ENCODE data around the gene MAN2A1. TPM values are rescaled to one million over a fixed set of nuclear protein-coding genes. Genes with fewer than 3 reads are reported as not detected.

MAN2A1 gene
- total and polyA plus RNA-seq, 4 donors: 29.5 to 107 (median 42.0) TPM

DNA sequence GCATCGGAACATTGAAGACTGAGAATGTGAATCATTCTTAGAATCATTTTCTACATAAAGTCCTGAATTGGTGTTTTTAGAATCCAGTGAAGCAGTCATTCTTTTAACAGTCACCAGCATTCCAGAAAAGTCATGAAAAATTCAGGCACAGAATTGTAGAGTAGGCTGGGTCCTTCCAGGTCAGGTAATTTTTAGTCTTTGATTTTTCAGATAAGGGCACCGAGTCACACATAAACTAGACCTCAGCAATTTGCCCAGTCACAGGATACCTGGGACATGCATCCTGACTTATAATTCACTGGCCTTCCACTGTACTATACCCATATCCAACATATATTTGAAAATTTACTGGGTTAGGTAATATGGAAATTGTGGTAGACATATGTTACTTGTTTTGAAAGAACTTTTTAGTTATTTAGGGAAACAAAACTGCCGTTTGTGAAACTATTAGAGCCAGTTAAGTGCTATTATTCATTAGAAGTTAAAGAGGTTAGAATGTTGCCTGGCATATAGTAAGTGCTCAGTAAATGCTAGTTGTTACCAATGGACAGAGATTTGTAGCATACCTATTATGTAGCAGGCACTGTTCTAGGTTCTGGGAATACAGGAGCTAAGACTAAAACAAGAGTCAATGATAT is 10.9 kb downstream of the MAN2A1 start:
- Histone ChIP-seq H3K36me3 (ENCODE audit: control insufficient read depth, insufficient read depth, low read length) (no peaks in the 10 kb centered on the region), H3K9me3 (ENCODE audit: control insufficient read depth, insufficient read depth, low read length) (peaks cover 1% of the 10 kb centered on the region), H3K27me3 (ENCODE audit: control insufficient read depth, insufficient read depth, low read length) (no peaks in the 10 kb centered on the region), H3K4me1 (ENCODE audit: control insufficient read depth, insufficient read depth, low read length) (no peaks in the 10 kb centered on the region), H3K27ac (ENCODE audit: low read depth, low read length) (no peak overlapping the region), H3K4me3 (ENCODE audit: low read depth, low read length) (no peak overlapping the region)
- WGBS (ENCODE audit: insufficient coverage): 89% methylated on average over 1 of the region's 3 CpGs
- DNase-seq (ENCODE audit: low read depth in 4 of 6, low spot score in 6 of 6): no peak

DNA sequence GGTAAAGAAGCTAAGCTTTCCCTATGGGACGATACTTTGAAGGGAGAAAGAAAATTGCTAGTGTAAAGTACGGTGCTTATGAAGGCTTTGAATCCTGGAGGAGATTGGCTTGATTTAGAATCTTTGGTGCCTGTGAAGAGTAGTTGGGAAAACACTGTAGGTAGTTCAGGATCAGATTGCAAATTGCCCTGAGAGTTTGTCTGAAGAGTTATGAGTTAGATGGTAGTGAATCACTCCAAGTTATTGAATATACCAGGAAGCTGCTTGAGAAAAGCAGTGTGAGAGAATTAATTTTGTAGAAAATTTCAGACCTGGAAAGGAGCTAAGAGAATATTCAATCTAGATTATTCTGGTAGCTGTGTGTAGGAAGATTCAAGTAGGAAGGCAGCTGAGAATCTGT is 11.5 kb downstream of the MAN2A1 start:
- Histone ChIP-seq H3K9me3 (ENCODE audit: control insufficient read depth, insufficient read depth, low read length) (peaks cover 1% of the 10 kb centered on the region), H3K4me3 (ENCODE audit: low read depth, low read length) (no peak overlapping the region), H3K36me3 (ENCODE audit: control insufficient read depth, insufficient read depth, low read length) (no peaks in the 10 kb centered on the region), H3K27ac (ENCODE audit: low read depth, low read length) (no peak overlapping the region), H3K27me3 (ENCODE audit: control insufficient read depth, insufficient read depth, low read length) (no peaks in the 10 kb centered on the region), H3K4me1 (ENCODE audit: control insufficient read depth, insufficient read depth, low read length) (no peaks in the 10 kb centered on the region)
- WGBS (ENCODE audit: insufficient coverage): 88% methylated on average over 2 of the region's 2 CpGs
- DNase-seq (ENCODE audit: low read depth in 4 of 6, low spot score in 6 of 6): no peak

DNA sequence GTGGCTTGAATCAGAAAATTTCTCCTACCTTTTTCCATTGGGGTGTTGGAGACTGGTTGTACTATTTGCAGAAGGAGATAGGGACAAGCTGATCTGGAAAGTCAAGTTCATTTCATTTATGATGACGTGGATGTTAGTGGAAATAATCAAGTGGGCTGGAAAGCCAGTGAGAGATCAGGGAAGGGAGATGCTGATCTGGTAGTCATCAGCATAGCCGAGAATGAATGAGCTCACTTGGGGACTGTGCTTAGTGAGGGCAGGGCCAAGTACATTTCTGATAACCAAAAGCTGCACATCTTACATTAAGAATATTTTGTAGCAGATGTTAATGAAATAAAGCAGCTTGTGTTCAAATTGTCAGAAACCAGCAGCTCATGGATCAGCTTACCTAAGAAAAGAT is 12.1 kb downstream of the MAN2A1 start:
- WGBS (ENCODE audit: insufficient coverage): 57% methylated on average over 1 of the region's 2 CpGs
- no peaks in the 10 kb centered on the region for H3K36me3 ChIP-seq (ENCODE audit: control insufficient read depth, insufficient read depth, low read length)
- no peaks in the 10 kb centered on the region for H3K4me1 ChIP-seq (ENCODE audit: control insufficient read depth, insufficient read depth, low read length)
- H3K9me3 ChIP-seq (ENCODE audit: control insufficient read depth, insufficient read depth, low read length): peaks cover 1% of the 10 kb centered on the region
- H3K27ac ChIP-seq (ENCODE audit: low read depth, low read length): no peak overlapping the region
- no peak overlapping the region for H3K4me3 ChIP-seq (ENCODE audit: low read depth, low read length)
- no peak for DNase-seq (ENCODE audit: low read depth in 4 of 6, low spot score in 6 of 6)
- H3K27me3 ChIP-seq (ENCODE audit: control insufficient read depth, insufficient read depth, low read length): no peaks in the 10 kb centered on the region

DNA sequence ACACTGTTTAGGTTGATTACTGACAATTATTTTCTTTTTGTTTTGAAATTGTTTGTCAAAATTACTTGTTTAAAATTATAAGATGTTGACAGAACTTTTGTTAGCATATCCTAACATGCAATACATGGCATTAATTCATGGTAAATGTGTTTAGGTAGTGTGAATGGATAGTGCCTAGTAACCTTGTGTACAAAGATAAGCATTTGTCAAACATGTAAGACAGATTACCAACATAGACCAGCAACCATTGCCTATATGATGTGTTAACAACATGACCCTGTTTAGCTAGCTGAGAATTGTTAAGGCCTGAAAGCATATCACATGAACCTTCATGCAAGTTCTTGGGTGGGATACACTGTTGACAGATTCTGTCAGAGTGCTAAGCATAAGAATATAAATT is 13.4 kb downstream of the MAN2A1 start:
- Histone ChIP-seq H3K9me3 (ENCODE audit: control insufficient read depth, insufficient read depth, low read length) (peaks cover 1% of the 10 kb centered on the region), H3K36me3 (ENCODE audit: control insufficient read depth, insufficient read depth, low read length) (no peaks in the 10 kb centered on the region), H3K4me3 (ENCODE audit: low read depth, low read length) (no peak overlapping the region), H3K27ac (ENCODE audit: low read depth, low read length) (no peak overlapping the region), H3K4me1 (ENCODE audit: control insufficient read depth, insufficient read depth, low read length) (no peaks in the 10 kb centered on the region), H3K27me3 (ENCODE audit: control insufficient read depth, insufficient read depth, low read length) (no peaks in the 10 kb centered on the region)
- no peak for DNase-seq (ENCODE audit: low read depth in 4 of 6, low spot score in 6 of 6)

DNA sequence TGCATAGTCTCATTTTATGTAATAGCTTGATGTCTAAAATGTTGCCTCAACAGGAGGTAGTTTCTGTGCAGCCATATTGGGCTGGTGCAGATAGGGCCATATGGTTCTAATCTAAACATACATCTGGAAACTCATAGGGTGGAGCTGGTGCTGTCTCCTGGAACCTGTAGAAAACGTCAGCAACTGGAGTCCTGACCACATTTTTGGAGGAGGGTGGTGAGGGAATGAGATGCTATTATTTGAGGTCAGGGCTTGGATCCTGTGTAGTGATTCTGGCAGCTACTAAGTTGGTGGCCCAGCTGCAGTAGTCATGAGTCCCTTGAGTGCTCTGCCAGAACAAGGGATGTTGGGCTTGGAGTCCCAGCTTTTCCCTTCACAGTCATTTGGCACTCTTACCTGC is 14.1 kb downstream of the MAN2A1 start:
- Histone ChIP-seq H3K4me3 (ENCODE audit: low read depth, low read length) (no peak overlapping the region), H3K27me3 (ENCODE audit: control insufficient read depth, insufficient read depth, low read length) (no peaks in the 10 kb centered on the region), H3K36me3 (ENCODE audit: control insufficient read depth, insufficient read depth, low read length) (no peaks in the 10 kb centered on the region), H3K4me1 (ENCODE audit: control insufficient read depth, insufficient read depth, low read length) (no peaks in the 10 kb centered on the region), H3K9me3 (ENCODE audit: control insufficient read depth, insufficient read depth, low read length) (no peaks in the 10 kb centered on the region), H3K27ac (ENCODE audit: low read depth, low read length) (no peak overlapping the region)
- no peak for DNase-seq (ENCODE audit: low read depth in 4 of 6, low spot score in 6 of 6)
- 71% methylated on average over 1 of the region's 1 CpG for WGBS (ENCODE audit: insufficient coverage)

DNA sequence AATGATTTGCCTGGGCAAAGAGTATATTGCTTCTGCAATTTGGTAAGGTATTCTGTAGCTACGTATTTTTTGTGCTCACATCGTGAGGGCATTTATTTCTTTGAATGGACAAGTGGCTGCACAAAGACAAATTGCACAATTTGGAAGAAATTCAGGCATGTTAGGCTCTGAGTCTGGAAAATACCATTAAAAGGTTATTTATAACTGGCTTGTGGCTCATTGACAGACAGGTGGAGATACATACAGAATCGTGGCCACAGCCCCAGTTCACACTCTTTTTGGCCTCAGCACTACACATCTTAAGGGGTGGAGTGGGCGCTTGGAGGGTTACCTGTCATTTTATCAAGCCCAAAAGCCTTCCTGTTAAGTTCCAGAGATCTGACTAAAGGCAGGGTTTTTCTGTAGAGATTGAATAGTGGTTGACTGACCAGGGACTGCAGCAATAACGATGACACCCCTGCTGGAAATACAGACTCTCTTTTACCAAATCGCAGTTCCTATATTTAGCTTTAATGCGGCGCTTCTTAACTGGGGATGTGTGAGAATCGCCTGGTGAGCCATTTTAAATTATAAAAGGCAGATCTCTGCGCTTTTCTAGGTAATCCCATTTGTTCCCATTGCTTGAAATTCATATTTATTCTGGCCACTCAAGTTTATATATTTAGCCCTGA is 14.7 kb downstream of the MAN2A1 start:
- Histone ChIP-seq H3K36me3 (ENCODE audit: control insufficient read depth, insufficient read depth, low read length) (no peaks in the 10 kb centered on the region), H3K27ac (ENCODE audit: low read depth, low read length) (no peak overlapping the region), H3K9me3 (ENCODE audit: control insufficient read depth, insufficient read depth, low read length) (no peaks in the 10 kb centered on the region), H3K27me3 (ENCODE audit: control insufficient read depth, insufficient read depth, low read length) (no peaks in the 10 kb centered on the region), H3K4me3 (ENCODE audit: low read depth, low read length) (no peak overlapping the region), H3K4me1 (ENCODE audit: control insufficient read depth, insufficient read depth, low read length) (no peaks in the 10 kb centered on the region)
- DNase-seq (ENCODE audit: low read depth in 4 of 6, low spot score in 6 of 6): peak in 1 of 6 donors; percentile 10
- whole genome bisulfite sequencing (ENCODE audit: insufficient coverage): 68% methylated on average over 6 of the region's 10 CpGs

DNA sequence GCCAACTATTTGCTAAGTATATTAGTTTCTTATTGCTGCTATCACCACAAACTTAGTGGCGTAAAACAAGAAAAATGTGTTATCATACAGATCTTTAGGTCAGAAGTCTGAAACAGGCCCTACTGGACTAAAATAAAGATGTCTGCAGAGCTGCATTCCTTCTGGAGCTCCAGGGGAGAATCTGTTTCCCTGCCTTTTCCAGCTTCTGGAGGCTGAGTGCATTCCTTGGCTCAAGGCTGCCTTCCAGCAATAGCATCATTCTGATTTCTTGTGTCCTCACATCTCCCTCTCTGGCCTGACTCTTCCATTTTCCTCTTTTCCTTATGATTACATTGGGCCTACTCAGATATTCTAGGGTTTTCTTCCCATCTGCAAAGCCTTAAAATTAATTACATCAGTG is 15.9 kb downstream of the MAN2A1 start:
- Histone ChIP-seq H3K4me3 (ENCODE audit: low read depth, low read length) (no peak overlapping the region), H3K4me1 (ENCODE audit: control insufficient read depth, insufficient read depth, low read length) (no peaks in the 10 kb centered on the region), H3K9me3 (ENCODE audit: control insufficient read depth, insufficient read depth, low read length) (no peaks in the 10 kb centered on the region), H3K36me3 (ENCODE audit: control insufficient read depth, insufficient read depth, low read length) (no peaks in the 10 kb centered on the region), H3K27me3 (ENCODE audit: control insufficient read depth, insufficient read depth, low read length) (no peaks in the 10 kb centered on the region), H3K27ac (ENCODE audit: low read depth, low read length) (no peak overlapping the region)
- DNase-seq (ENCODE audit: low read depth in 4 of 6, low spot score in 6 of 6): peak in 1 of 6 donors; percentile 25
- WGBS (ENCODE audit: insufficient coverage): 100% methylated on average over 1 of the region's 1 CpG

DNA sequence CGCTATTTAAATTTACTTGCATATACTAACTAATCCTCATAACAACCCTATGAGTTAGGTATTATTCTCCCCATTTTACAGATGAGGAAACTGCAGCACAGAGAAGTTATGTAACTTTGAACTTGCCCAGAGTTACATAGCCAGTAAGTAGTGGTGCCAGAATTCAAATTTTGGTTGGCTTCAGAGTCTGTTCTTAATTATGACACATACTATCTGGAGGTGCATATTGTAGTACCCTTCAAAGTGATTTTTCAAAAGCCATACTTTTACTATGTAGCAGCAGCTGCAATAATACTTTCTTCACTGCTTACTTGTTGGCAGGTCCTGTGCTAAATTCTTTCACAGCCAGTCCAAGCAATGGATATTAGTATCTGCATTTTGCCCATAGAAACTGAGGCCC is 16.4 kb downstream of the MAN2A1 start:
- Histone ChIP-seq H3K9me3 (ENCODE audit: control insufficient read depth, insufficient read depth, low read length) (no peaks in the 10 kb centered on the region), H3K27ac (ENCODE audit: low read depth, low read length) (no peak overlapping the region), H3K36me3 (ENCODE audit: control insufficient read depth, insufficient read depth, low read length) (no peaks in the 10 kb centered on the region), H3K4me1 (ENCODE audit: control insufficient read depth, insufficient read depth, low read length) (no peaks in the 10 kb centered on the region), H3K27me3 (ENCODE audit: control insufficient read depth, insufficient read depth, low read length) (no peaks in the 10 kb centered on the region), H3K4me3 (ENCODE audit: low read depth, low read length) (no peak overlapping the region)
- DNase-seq (ENCODE audit: low read depth in 4 of 6, low spot score in 6 of 6): no peak
- WGBS (ENCODE audit: insufficient coverage): no CpG with 5 or more reads among the region's 1 CpG

DNA sequence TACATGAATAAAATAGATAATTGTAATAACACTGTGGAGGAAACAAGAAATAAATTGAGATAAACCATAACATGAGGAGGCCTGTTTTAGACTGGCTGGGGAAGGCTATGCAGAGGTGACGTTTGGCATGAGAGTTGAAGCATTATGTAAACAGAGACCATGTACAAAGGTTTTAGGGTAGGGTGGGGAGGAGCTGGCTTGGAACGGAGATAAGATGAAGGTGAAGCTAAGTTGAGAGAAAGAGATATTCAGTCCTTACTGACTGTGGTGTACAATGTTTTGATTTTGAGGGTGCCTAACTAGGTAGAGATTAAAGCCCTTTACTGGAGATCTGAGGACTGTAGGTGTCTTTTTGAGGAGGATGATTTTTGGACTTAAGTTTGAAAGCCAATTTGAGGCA is 17.8 kb downstream of the MAN2A1 start:
- Histone ChIP-seq H3K36me3 (ENCODE audit: control insufficient read depth, insufficient read depth, low read length) (no peaks in the 10 kb centered on the region), H3K27me3 (ENCODE audit: control insufficient read depth, insufficient read depth, low read length) (no peaks in the 10 kb centered on the region), H3K27ac (ENCODE audit: low read depth, low read length) (no peak overlapping the region), H3K4me1 (ENCODE audit: control insufficient read depth, insufficient read depth, low read length) (no peaks in the 10 kb centered on the region), H3K9me3 (ENCODE audit: control insufficient read depth, insufficient read depth, low read length) (no peaks in the 10 kb centered on the region), H3K4me3 (ENCODE audit: low read depth, low read length) (no peak overlapping the region)
- DNase-seq (ENCODE audit: low read depth in 4 of 6, low spot score in 6 of 6): no peak
- WGBS (ENCODE audit: insufficient coverage): 90% methylated on average over 2 of the region's 2 CpGs

DNA sequence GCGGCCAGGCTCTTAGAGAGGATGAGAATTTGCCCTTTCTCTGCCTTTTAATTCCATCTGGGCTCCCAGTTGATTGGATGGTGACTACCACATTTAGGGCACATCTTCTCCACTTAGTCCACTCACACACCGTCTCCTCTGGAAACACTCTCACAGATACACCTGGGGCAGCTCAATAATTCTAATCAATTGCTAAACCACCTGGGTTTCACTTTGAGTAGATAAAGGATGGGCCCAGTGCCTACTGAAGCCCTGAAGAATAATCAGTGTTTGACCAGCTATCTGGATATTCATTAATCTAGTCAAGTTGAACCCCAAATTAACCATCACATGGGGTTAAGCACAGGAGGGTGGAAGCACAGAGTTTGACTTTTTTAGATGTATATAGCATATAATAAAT is 19.1 kb downstream of the MAN2A1 start:
- no peaks in the 10 kb centered on the region for H3K9me3 ChIP-seq (ENCODE audit: control insufficient read depth, insufficient read depth, low read length)

More for the DNA sequence above, 19.1 kb downstream of the MAN2A1 start:
- H3K4me1 ChIP-seq (ENCODE audit: control insufficient read depth, insufficient read depth, low read length): no peaks in the 10 kb centered on the region
- 100% methylated on average over 1 of the region's 2 CpGs for WGBS (ENCODE audit: insufficient coverage)
- no peak for DNase-seq (ENCODE audit: low read depth in 4 of 6, low spot score in 6 of 6)
- no peaks in the 10 kb centered on the region for H3K27me3 ChIP-seq (ENCODE audit: control insufficient read depth, insufficient read depth, low read length)
- no peaks in the 10 kb centered on the region for H3K36me3 ChIP-seq (ENCODE audit: control insufficient read depth, insufficient read depth, low read length)
- H3K27ac ChIP-seq (ENCODE audit: low read depth, low read length): no peak overlapping the region
- no peak overlapping the region for H3K4me3 ChIP-seq (ENCODE audit: low read depth, low read length)
